ENCODE data around the gene NHP2. TPM values are rescaled to one million over a fixed set of nuclear protein-coding genes. Genes with fewer than 3 reads are reported as not detected.

The NHP2 gene
- total RNA-seq, 2 experiments from 2014 or later, result 42.2 to 44.5 TPM

DNA sequence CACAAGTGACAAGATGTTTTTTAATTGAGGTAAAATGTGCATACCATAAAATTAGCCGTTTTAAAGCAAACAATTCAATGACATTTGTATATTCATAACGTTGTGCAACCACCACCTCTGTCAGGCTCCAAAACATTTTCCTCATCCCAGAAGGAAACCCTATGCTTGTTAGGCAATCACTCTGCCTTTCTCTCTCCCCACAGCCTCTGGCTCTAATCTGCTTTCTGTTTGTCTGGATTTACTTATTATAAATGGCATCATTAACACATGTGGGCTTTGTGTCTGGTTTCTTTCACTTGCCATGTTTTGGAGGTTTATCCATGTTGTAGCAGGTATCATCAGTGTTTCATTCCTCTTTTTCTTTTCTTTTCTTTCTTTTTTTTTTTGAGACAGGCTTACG is 41.8 kb downstream of the NHP2 start:
- Mint-ChIP-seq H3K4me3 (no peak overlapping the region), H3K27ac (no peak overlapping the region), H3K9me3 (no peaks in the 10 kb centered on the region), H3K4me1 (ENCODE audit: low read depth) (peaks cover 41% of the 10 kb centered on the region), H3K27me3 (no peaks in the 10 kb centered on the region), H3K36me3 (ENCODE audit: low read depth) (no peaks in the 10 kb centered on the region)
- Histone ChIP-seq H3K36me3 (ENCODE audit: insufficient read depth, low read length) (no peaks in the 10 kb centered on the region), H3K4me1 (ENCODE audit: insufficient read depth, low read length) (peaks cover 38% of the 10 kb centered on the region), H3K4me3 (ENCODE audit: low read length) (no peak overlapping the region), H3K27me3 (ENCODE audit: control insufficient read depth in 1 of 2, insufficient read depth in 2 of 2, low read length in 2 of 2) (peaks cover 0 to 7% of the 10 kb centered on the region in 2 experiments), H3K27ac (ENCODE audit: low read depth in 1 of 2, low read length in 2 of 2) (no peak overlapping the region), H3K9me3 (ENCODE audit: control insufficient read depth in 1 of 2, insufficient read depth in 1 of 2, low read length in 2 of 2) (peaks cover 0 to 4% of the 10 kb centered on the region in 2 experiments)
- CTCF ChIA-PET, result no interaction called here
- intact Hi-C loops (cut with DNase I, micrococcal nuclease), result loop anchor here (2.0 to 5.0 kb wide), 3 partner anchors 19 to 35 kb away; partner anchors contain the start of gene RMND5B (in 1 of the 2)
- no peak for ATAC-seq (ENCODE audit: poor library complexity)
- TF ChIP-seq, protein P1, sequence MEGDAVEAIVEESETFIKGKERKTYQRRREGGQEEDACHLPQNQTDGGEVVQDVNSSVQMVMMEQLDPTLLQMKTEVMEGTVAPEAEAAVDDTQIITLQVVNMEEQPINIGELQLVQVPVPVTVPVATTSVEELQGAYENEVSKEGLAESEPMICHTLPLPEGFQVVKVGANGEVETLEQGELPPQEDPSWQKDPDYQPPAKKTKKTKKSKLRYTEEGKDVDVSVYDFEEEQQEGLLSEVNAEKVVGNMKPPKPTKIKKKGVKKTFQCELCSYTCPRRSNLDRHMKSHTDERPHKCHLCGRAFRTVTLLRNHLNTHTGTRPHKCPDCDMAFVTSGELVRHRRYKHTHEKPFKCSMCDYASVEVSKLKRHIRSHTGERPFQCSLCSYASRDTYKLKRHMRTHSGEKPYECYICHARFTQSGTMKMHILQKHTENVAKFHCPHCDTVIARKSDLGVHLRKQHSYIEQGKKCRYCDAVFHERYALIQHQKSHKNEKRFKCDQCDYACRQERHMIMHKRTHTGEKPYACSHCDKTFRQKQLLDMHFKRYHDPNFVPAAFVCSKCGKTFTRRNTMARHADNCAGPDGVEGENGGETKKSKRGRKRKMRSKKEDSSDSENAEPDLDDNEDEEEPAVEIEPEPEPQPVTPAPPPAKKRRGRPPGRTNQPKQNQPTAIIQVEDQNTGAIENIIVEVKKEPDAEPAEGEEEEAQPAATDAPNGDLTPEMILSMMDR (IDR thresholded peaks at IDR 0.05), result no peak
- no peak for DNase-seq
- POLR2A ChIA-PET, result no interaction called here

DNA sequence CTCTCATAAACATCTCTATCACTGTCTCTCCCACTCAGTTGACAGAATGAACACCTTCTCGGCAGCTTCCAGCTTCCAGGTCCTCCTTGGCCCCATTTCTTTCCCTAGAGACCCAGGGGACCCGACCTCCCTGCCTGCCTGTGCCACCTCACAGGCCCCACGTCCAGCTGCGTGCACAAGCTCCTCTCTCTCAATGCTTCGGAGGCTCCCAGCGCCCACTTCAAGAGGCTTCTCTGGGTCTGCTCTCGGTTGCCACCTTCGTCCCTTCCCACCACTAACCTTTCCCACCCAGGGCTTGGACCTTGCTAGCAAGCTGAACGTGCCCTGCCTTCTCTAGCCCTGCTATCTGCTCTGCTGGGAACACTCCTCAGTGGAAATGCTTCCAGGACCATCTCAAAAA is 43.2 kb downstream of the NHP2 start:
- CTCF ChIA-PET, result interaction anchor here (1.6 kb wide), 1 partner anchor 10 kb away, joined by 6 read pairs; no protein-coding TSS in a partner anchor
- peak overlapping the region; percentile 9 for H3K4me3 Mint-ChIP-seq
- Histone ChIP-seq H3K27me3 (ENCODE audit: control insufficient read depth in 1 of 2, insufficient read depth in 2 of 2, low read length in 2 of 2) (peaks cover 0 to under 1% of the 10 kb centered on the region in 2 experiments), H3K27ac (ENCODE audit: low read depth in 1 of 2, low read length in 2 of 2) (no peak overlapping the region), H3K4me3 (ENCODE audit: low read length) (no peak overlapping the region), H3K4me1 (ENCODE audit: insufficient read depth, low read length) (peaks cover 23% of the 10 kb centered on the region), H3K36me3 (ENCODE audit: insufficient read depth, low read length) (no peaks in the 10 kb centered on the region), H3K9me3 (ENCODE audit: control insufficient read depth in 1 of 2, insufficient read depth in 1 of 2, low read length in 2 of 2) (peaks cover 0 to 4% of the 10 kb centered on the region in 2 experiments)
- TF ChIP-seq, protein P1 (IDR thresholded peaks at IDR 0.05), result no peak
- H3K4me1 Mint-ChIP-seq (ENCODE audit: low read depth), result peaks cover 27% of the 10 kb centered on the region
- no peak overlapping the region for H3K27ac Mint-ChIP-seq
- no peaks in the 10 kb centered on the region for H3K27me3 Mint-ChIP-seq
- intact Hi-C loops (cut with DNase I, micrococcal nuclease), result loop anchor here (5.0 kb wide), 2 partner anchors 33 to 37 kb away; no protein-coding TSS in a partner anchor
- H3K36me3 Mint-ChIP-seq (ENCODE audit: low read depth), result no peaks in the 10 kb centered on the region
- no peak for ATAC-seq (ENCODE audit: poor library complexity)
- POLR2A ChIA-PET, result no interaction called here
- H3K9me3 Mint-ChIP-seq, result no peaks in the 10 kb centered on the region
- no peak for DNase-seq

DNA sequence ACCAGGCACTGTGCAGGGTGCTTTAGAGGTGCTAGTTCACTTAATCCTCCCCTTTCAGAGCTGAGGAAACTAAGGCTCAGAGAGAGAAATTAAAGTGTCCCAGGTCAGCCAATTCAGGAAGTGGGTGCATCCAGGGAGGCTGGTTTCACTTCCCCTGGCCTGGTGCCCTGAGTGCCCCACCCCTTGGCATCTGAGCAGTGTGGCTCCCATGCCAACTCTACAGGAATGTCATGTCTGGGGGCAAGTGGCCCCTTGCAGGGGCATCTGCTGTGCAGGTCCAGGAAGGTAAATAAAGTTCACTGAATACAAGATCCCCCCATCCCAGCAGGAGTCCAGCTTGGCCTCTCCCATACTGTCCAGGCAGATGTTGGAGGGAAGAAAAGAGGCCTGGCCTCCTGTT is 44.7 kb downstream of the NHP2 start:
- ATAC-seq (ENCODE audit: poor library complexity), result no peak
- Mint-ChIP-seq H3K4me3 (no peak overlapping the region), H3K9me3 (no peaks in the 10 kb centered on the region), H3K27ac (no peak overlapping the region), H3K36me3 (ENCODE audit: low read depth) (no peaks in the 10 kb centered on the region), H3K4me1 (ENCODE audit: low read depth) (peaks cover 21% of the 10 kb centered on the region), H3K27me3 (no peaks in the 10 kb centered on the region)
- peaks cover 16% of the 10 kb centered on the region for H3K4me1 ChIP-seq (ENCODE audit: insufficient read depth, low read length)
- H3K9me3 ChIP-seq (ENCODE audit: control insufficient read depth in 1 of 2, insufficient read depth in 1 of 2, low read length in 2 of 2), result no peaks in the 10 kb centered on the region
- ChIA-PET CTCF (no interaction called here), POLR2A (no interaction called here)
- DNase-seq, result peak in 1 of 14 experiments; percentile 32
- no peaks in the 10 kb centered on the region for H3K36me3 ChIP-seq (ENCODE audit: insufficient read depth, low read length)
- intact Hi-C loops (cut with DNase I, micrococcal nuclease), result no loop called here
- TF ChIP-seq, protein P1 (IDR thresholded peaks at IDR 0.05), result no peak
- no peaks in the 10 kb centered on the region for H3K27me3 ChIP-seq (ENCODE audit: control insufficient read depth in 1 of 2, insufficient read depth in 2 of 2, low read length in 2 of 2)
- H3K27ac ChIP-seq (ENCODE audit: low read depth in 1 of 2, low read length in 2 of 2), result no peak overlapping the region
- no peak overlapping the region for H3K4me3 ChIP-seq (ENCODE audit: low read length)

Data from CD4-positive, alpha-beta T cell (primary cell).